AML-193 (cell line): Measurements from ENCODE around the gene NKAIN2.
"Not testable (repeated sequence)": the region's sequence is repeated elsewhere in the genome, so short reads cannot be mapped to it uniquely, and the experiment has no call there.

Source experiments
- DNase-seq, 2 experiments: peaks; one replicate each; lab custom pipeline; 2025; lab: John Stamatoyannopoulos, UW

The NKAIN2 gene

DNA sequence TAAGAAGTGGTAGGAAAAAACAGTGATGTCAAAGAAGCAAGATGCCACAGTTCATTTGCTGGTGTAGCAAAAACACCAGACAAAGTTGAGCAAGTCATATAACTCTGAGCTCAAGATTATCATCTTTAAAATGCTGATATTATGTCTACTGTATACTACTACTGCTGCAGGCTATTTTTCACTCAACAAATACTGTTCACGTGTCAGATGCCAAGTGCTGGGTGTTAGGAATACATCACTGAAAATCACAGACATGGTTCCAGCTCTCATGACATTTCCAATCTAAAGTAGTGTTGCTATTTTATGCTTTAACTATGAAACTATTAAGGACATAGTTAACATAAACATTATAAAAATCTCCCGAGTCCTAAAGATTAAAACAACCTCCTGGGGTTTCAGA lies 163.0 kb downstream of the NKAIN2 start:
- DNase-seq: no peak

DNA sequence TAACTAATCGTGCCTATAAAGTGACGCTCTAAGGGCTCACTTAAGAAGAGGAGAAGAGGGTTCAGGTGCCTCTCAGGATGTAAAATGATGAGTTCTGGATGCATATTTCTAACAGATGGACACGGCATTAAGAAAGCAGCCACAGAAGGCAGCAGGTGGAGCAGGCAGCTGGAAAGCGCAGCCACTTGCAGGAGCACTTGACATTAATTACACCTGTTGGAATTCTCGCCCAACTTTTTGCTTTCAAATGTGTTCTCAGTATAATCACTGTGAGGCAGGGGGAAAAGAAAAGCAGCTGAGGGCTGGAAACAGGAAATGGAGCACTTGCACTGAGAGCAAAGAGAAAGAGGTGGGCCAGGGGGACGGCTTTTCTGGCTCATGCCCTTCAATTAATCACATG lies 164.2 kb downstream of the NKAIN2 start:
- no peak for DNase-seq

DNA sequence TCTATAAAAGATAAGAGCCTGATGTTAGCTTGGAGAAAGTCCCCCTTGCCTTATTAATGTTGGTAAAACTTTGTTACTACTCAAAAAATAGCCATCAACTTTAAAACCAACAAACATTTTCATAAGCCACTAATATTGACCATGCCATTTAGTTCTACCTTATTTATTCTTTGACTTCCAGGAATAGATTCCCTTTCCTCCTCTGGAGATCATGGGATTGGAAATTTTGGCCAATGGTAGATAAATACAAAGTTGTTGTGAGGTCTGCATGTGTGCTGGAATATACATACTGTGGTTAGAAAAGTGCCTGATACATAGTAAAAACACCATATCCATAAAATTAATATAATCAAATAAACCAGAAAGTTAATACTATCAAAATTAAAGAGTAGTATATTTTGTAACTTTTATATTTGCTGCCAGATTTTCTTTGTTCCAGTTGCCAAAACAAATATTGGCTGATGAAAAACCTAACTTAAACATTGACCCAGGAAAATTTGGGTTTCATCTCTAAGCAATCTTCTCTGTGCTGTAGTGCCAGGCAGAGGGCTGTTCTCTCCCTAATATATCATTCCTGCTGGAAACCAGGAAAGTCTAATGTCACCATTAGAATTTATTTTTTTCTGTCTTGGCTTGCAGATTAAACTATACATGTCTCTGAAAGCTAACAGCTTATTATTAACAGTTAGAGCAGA lies 169.1 kb downstream of the NKAIN2 start:
- no peak for DNase-seq

DNA sequence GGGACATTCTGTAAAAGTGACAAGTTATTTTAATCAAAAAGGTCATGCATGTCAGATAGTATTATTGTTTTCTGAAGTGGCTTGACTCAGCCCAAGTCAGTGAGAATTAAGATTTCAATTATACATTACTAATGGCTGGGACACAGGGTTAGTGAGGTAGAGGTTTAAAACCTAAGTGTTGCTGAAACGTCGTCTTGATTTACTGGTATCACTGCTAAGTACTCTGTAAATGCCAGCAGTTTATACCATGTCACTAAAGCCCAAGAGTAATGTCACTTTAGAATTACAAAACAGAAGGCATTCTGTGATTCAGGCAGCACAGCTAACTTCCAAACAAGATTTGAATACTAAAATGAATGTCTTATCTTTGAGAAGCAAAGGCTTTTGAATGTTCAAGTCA lies 176.6 kb downstream of the NKAIN2 start:
- DNase-seq: no peak

DNA sequence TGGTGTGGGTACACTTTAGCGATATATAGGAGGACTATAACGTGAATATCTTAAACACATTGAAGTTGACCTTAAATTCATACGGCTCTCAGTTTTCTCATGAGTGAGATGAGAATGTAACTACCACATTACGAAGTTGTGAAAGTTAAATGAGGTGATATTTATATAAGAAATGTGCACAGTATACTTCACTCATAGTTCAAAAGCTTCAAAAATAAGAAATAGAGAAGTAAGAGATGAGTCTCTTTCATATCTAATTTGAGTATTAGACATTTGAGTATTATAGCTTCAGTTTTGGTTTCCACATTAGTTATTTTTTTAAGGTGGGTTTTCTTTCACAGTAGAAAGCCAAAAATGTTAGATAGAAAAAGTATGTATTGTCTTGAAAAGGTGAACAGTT lies 183.3 kb downstream of the NKAIN2 start:
- no peak for DNase-seq

DNA sequence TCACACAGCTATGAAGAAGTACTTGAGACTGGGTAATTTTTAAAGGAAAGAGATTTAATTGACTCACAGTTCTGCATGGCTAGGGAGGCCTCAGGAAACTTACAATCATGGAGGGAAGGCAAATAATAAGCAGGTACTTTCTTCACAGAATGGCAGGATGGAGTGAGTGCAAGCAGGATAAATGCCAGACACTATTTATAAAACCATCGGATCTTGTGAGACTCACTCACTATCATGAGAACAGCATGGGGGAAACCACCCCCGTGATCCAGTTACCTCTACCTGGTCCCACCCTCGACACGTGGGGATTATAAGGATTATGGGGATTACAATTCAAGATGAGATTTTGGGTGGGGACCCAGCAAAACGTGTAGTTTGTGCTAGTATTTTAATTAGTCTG lies 186.3 kb downstream of the NKAIN2 start:
- DNase-seq: not testable (repeated sequence)

DNA sequence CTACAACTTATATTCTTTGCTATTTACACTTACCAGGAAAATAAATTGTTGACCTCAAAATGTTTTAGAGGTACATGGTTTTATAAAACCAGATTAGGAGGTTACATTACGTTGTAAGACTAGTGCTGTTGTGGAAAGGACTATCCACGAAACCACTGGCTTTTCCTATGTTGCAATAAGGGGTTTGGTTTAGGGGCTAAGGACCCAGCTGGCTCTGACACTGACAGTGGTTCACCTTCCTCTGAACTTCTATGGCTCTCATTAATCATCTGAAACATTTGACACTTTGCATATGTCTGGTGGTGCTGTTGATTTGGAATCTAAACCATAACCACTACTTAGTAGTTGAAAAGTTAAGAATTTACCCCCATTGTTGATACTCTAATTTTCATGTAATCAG lies 186.7 kb downstream of the NKAIN2 start:
- no peak for DNase-seq

DNA sequence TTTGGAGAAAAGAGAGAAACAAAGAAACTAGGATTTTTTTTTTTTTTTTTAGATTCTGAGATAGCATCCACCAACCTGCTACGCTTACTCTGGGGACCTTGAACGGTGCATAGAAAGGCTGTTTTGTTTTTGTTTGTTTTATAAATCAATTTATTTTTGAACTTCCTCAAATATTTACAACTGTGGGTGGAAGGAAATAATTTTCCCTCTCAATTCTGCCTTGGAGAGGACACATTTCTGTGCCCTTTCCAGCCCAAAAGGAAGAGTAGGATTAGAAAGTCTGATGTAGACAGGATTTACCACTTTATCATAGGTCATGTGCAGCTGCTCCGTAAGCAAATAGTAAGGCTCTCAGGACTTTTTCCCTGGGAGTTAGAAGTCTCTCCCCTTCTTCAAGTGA lies 190.5 kb downstream of the NKAIN2 start:
- DNase-seq: no peak

DNA sequence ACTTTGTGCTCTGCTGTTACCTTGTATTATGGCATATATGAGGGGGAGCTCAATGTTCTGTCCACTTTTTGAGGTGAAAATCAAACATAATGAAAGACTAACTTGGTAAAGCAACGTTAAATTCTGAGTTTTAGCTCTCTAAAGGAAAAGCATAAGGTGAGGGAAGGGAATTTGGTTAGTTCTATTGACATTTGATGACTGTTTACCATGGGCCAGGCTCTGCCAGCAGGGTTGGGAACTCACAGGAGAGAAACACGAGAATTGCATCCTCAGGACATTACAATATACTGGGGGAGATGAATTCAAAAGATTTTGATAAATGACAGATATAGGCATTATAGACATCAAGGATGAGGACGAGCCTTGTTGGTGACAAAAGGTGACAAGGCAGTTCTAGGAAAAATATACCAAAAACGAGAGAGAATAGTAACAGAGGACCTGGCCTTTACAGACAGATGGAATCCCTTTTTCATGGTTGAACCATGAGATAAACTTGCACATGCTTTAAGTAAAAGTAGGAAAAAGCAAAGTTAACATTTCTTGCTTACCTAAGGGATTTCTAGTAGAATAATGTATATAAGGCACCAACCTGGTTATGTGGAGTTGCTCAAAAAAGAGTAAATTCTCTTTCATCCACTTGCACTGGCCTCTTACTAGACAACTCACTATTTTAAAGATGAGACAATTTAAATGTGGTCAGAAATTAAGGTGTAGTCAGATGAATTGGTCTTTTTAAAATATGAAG lies 191.4 kb downstream of the NKAIN2 start:
- DNase-seq: no peak

DNA sequence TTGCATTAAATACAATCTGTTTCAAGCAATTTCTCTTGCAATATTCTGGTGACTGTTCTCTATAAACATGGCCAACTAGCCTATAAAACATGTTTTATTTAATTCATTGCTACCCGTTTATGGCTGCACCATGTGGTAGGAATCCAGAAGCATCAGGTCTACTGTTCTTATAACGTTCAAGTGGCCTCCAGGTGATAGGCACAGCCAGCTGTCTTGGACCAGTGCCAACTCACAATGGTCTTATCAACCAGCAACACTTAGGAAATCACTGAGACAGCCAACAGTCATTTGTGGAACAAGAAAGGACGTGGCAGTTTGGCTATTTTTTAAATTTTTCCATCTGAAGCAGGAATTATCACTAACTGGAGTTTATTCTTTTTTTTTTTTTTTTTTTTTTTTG lies 193.6 kb downstream of the NKAIN2 start:
- no peak for DNase-seq

DNA sequence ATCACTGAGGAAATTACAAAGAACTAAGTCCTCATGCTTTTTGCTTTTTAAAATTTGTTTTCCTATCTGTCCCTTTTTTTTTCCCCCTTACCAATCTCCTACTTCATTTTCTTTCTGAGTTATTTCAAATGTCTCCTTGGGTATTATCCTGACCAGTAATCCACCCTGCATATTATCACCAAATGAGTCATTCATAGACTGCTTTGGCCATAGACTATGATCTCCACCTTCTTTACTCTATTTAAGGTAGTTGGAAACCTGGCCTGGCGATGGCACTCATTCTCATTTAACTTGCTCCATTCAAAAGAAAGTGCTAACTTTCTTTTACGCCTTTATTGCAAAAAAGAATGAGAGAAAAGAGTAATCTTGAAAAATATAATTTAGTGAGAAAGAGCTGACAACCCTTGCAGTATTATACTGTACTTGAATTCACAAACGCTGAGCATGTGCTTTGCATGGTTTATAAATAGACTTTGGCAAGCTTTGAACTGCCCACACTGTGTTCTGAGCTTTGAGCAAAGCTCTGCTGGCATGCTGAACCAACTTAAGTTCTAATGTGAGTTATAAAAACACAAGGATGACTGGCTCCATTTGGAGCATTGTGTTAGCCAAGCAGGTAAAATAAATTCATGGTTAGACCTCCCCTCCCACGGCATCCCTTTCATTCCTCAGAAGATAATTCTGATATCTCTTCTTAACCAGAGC lies 198.9 kb downstream of the NKAIN2 start:
- no peak for DNase-seq

DNA sequence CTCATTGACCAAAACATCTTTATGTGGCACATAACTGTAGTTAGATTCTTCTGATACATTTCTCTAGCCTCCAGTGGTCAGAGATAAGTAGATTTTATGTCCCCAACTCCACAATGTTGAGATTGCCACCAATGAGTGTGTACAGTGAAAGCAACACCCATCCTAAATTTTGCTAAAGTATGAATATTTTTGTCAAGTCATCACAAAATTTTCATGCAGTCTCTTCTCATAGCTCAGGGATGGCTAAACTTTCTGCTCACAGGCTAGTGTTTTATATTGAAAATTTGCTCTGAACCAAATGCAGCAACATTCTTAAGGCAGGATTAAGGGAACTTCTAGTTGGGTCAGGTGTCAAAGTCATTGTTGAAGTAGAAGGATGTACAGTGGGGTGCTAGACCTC lies 203.6 kb downstream of the NKAIN2 start:
- DNase-seq: no peak

DNA sequence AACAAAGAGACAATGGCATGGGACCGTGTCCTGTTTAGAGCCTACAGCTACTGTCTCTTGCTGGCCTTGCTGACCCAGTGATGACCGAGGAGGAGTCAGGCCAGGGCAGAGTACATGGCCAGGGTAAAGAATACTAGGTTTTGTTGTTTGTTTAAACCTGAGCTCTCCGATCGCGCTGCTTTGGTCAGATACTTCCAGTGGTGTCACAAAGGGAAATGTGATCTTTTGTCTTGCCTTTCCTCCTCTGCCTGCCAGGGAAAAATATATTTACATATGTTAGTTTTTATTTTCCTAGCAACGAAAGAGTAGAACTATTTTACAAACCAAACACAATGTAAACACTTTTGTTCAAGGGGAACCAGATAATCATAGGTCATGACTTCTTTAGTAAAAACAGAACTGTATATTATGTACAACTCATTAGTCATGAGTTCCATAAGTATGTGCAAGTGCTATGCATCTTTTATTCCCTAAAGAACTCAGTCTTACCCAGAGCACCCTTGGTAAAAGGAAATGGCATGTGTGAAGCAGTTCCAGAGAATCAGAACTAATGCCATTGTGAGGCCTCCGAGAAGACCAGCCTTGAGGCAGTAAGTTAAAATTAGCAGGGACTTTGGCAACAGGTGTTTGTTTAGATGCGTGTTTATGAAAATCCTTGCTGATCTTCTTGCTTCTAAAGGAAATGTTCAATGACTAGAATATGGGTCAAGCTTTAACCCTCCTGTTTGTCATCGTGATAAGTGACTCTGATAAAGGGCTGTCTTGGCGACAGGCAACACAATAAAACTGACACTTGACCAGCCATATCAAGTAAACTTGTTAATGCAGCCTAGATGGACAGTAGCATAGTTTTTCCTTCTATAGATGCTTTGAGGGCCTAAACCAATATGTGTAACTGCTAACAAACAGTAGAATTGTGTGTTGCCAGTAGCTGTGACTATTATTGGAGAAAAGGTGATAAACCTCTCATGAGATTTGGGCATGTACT lies 204.6 kb downstream of the NKAIN2 start:
- DNase-seq: no peak

DNA sequence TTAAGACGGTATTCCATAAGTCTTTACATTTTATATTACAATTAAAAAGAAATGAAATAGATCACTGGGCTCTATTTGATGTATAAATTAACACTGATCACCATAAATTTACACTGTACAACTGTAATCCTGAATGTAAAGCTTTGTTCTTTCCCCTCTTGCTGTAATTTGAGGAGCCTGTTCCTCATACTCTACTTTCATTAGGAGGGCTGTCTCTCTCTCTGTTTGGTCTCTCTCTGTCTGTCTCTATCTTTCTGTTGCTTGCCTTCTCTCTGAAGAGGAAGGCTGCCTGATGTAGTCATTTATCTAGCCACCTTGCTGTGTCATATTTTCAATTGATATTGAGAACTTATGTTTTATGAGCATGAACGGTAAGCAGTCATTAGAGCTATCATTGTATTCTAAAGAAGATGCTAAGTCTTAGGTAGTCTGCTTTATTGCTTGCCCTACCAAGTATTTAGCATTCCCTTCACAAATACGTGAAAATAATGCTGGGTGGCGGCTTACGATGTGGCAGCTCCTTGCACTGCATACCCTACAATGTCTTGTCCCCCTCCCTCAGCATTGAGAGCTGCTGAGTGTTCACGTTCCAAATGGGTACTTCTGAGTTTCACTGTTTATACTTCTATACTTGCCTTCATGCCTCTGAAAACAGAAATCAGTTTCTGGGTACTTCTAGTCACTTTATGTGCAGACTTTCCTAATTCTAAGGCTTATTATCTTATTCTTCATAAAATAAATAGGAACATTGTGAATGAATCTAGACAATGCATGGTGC lies 205.5 kb downstream of the NKAIN2 start:
- no peak for DNase-seq

DNA sequence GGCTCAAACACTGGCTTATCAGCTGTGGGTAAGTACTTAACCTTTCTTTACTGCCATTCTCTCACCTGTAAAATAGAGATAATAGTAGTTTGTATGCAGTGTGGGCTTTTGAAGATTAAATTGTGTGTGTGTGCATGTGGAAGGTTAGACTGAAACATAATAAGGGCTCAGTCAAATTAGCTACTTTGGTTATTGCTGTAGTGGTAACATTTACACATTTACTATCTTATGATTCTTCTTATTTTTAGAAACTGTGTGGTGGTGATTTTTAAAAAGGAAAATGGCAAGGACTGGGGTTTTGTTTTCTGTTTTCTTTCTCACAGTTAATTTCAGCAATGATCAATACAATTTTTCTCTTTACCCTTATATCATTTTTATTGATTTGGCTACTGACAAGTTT lies 206.9 kb downstream of the NKAIN2 start:
- DNase-seq: no peak

DNA sequence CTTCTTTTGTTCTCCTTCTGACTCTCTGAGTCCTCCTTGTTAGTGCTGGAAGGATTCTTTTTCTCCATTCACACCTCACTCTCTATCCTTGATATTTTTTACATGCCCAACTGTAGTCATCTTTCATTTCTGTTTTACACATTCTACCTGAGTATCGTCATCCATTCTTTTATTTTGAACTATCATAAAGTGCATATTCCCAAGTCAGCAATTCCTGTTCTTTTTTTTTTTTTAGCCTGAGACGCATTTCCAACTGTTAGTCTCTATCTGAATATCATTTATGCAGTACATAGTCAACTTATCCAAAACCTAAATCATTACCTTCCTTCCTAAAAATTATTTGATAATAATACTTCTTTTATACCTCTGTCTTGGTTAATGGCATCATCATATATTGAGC lies 207.5 kb downstream of the NKAIN2 start:
- DNase-seq: no peak

DNA sequence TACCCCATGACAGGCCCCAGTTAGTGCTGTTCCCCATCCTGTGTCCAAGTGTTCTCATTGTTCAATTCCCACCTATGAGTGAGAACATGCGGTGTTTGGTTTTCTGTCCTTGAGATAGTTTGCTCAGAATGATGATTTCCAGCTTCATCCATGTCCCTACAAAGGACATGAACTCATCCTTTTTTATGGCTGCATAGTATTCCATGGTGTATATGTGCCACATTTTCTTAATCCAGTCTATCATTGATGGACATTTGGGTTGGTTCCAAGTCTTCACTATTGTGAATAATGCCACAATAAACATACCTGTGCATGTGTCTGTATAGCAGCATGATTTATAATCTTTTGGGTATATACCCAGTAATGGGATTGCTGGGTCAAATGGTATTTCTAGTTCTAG lies 218.4 kb downstream of the NKAIN2 start:
- not testable (repeated sequence) for DNase-seq

DNA sequence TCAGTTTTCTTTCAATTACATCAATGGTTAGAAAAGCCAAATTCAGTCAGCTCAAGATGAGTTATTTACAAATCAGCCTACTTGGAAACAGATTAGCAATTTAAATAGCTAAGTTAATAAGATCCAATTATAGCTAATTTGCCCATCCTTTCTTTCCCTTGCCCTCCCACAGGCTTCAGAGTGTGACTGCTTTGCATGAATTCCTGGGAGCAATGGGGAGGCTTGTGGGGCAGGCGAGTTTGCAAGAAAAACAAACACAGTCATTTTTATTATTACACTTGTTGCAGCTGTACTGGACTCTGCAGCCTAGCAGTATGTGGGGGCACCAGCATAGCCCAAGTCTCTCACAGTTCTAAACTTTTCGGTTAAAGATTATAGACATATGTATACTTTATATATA lies 219.0 kb downstream of the NKAIN2 start:
- DNase-seq: no peak

DNA sequence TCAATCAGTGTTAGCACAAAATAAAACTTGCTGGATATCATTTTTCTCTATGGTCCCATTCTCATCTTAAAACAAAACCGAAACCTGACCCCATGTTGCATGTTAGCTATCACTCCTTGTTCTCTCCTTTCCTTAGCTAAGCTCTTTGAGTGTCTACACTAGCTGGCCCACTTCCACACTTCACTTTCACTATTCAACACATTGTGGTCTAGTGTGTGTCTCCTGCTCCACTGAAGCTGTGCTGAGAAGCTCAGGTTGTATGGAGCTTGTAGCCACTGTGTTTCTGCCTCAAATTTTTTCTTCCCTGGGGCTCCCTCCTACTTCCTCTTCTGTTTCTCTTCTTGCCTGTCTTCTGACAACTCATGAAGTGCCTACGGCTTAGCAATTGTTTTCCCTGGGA lies 223.0 kb downstream of the NKAIN2 start:
- DNase-seq: no peak

DNA sequence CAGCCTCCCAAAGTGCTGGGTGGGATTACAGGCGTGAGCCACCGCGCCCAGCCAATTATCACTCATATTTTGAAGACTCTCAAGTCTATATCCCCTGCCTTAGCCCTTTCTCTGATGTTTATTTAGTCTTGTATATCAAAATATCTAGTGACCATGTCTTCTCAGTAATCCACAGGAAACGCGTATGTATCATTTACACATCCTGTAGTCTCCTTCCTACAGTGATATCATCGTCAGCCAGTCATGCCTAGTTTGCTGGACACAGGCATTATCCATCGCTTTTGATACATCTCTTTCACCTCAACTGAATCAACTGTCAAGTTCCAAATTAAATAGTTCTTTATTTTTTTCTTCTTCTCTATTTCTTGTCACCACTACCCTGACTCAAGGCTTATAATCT lies 223.7 kb downstream of the NKAIN2 start:
- DNase-seq: no peak

DNA sequence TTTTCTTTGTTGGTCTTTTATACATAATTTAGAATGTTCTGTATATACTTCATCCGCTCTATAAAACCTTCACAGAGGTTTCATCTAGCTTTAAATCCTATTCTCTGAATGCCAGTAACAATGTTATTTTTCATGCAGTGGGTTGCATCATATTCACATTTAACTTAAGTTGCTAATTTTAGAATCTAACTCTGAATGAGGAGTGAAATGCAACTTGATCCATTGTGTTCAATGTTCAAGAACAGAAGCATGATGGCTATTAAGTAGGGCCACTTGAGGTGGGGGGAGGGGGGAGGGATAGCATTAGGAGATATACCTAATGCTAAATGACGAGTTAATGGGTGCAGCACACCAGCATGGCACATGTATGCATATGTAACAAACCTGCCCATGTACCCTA lies 224.5 kb downstream of the NKAIN2 start:
- DNase-seq: no peak
